HG02981 (cell line): ENCODE results near the gene FNDC3B.

Experiments
- ATAC-seq: cut with Tn5 transposase; IDR thresholded peaks from one replicate; pipeline ENCODE4 v1.9.1; 2021; ENCODE audit warnings: mild to moderate bottlenecking, moderate library complexity; ENCODE audit not compliant: unreplicated experiment

Gene FNDC3B

DNA sequence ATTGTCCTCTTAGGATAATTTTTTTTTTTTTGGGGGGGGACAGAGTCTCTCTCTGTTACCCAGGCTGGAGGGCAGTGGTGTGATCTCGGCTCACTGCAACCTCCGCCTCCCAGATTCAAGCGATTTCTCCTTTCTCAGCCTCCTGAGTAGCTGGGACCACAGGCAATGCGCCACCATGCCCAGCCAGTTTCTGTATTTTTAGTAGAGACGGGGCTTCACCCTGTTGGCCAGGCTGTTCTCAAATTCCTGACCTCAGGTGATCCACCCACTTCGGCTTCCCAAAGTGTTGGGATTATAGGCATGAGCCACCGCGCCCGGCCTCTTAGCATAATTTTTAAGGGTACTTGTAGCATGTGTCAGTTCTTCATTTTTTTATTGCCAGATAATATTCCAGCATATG is 122.6 kb downstream of the FNDC3B start:
- ATAC-seq, result no peak

- no peak for ATAC-seq
These were observed 123.9 kb downstream of the FNDC3B start for GRCh38 chr3:172163320-172163719.

DNA sequence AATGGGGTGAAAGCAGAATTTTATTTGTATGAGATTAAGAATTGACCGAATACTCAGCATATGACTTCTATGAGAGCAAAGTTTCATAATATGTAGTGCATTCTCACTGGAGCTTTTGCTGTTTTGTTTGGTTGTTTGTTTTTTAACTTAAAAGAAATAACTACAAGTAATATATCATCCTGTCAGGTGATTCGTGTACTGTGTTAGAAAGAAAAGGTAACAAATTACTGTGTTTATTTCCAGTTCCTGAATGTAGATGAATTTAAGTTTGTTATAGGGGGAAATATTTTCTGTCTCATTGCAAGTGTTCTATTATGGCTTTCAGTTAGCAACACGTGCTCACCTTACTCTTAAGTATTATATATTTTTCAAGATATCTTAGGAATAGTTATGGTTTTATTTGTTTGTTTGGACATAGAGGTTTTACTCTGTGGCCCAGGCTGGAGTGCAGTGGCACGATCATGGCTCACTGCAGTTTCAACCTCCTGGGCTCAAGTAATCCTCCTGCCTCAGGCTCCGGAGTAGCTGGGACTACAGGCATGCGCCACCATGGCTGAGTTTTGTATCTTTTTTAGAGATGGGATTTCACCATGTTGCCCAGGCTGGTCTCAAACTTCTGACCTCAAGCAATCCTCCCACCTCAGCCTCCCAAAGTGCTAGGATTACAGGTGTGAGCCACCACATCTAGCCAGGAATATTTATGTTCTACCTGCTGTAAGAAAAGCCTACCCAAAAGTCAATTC is 125.4 kb downstream of the FNDC3B start:
- ATAC-seq, result no peak

DNA sequence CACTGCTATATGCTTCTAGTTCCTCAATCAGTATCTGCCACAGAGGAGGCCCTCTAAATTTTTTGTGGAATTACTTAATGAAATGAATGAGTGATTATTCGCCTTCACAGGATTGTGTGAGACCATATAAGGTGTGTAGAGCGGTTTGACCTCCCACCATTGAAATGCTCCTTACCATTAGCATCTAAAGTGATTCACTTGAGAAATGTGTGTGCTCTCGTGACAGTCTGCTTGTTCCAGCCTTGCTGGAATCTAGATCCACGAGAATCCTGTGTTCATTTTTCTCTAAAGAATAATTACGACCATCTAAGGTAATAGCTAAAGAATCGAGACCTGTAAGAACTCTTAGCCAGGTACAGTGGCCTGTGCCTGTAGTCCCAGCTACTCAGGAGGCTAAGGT is 126.9 kb downstream of the FNDC3B start:
- ATAC-seq, result no peak

- ATAC-seq, result no peak
These were observed 127.5 kb downstream of the FNDC3B start for GRCh38 chr3:172166890-172167289.

DNA sequence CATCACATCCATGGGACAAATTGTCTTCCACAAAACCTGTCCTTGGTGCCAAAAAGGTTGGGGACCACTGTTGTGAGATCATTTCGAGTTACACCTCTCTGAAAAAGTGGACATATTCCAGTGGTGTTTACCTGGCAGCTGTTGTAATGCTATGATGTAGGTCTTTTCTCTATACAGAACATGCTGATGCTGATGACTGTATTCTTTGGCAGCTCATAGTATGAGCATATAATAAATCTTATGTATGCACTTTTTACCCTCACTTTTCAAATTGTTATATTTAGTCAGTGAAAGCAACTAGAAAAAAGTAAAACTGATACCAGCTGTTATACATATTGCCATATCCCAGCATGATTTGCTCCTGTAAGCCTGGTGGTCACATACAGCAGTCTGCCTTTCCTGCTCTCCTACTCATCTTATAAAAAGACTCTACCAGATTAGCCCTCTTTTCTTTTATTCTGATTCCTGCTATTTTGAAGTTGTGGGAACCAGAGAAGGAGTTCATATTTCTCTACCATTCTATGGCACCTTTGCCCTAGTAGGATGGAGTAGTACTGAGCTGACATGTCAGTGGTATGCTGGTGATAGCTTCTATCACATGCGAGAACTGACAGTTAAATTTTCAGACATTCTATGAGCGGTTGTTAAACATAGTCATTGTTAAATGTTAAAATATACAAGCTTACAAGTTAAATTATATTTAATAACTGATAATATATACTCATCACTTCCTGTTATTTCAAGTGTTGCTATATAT is 128.7 kb downstream of the FNDC3B start:
- no peak for ATAC-seq

DNA sequence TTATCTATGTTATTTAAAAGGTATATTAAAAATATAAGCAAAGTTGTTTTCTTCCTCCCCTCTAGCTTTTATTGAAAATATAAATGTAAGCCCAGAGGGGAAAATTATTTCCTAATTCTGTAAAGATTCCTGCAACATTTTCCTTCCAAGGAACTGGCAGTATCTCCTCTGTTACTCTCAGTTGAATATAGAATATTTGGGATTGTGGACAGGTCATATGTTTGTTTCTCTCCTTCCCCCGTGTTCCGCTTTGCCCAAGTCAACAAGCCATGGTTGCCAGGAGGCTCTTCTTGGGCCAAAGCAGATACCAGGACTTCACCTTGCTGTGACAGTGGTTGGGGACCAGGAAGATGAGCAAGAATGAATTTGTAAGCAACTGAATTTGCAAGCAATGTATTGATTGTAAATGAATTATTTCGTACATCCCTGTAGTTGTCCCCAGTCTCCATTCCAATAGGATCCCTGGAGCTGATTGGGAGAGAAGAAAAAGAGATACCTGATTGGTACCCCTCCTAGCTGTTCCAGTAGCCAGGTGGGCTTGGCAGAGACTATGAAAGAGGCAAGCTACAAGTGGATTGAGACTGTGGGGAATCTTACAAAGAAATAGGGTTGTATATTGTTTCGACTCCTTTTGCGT is 130.8 kb downstream of the FNDC3B start:
- ATAC-seq, result no peak

GRCh38 chr3:172170841-172171240 is 131.5 kb downstream of the FNDC3B start:
- ATAC-seq, result no peak

DNA sequence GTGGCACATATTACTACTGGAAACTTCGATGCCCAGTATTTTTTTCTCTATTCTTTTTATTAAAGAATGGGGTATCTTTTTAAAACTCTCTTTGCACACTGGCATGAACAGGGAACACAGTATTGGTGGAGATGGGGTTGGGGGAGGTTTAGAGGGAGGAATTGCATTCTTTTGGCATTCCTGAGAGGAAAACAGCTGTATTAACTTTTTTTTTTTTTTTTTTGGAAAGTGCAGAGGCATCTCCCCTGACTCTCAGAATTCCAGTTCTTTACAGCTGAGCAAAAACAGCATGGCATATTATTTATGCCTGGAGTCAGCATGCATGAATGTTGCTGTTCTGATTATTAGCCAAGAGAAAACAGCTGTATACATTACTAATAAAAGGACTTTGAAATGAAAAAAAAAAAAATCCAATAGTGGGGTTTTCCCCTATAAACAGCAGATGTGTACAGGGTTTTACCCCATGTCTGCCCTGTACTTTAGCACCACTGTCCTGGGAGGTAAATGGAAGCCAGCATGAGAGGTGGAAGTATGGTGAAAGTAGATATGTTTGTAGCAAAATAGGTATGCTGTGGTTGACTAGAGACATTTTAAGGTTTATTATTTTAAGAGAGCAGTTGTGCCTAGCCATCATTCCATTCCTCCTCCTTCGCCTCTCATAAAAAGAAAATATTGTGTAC is 132.2 kb downstream of the FNDC3B start:
- no peak for ATAC-seq

DNA sequence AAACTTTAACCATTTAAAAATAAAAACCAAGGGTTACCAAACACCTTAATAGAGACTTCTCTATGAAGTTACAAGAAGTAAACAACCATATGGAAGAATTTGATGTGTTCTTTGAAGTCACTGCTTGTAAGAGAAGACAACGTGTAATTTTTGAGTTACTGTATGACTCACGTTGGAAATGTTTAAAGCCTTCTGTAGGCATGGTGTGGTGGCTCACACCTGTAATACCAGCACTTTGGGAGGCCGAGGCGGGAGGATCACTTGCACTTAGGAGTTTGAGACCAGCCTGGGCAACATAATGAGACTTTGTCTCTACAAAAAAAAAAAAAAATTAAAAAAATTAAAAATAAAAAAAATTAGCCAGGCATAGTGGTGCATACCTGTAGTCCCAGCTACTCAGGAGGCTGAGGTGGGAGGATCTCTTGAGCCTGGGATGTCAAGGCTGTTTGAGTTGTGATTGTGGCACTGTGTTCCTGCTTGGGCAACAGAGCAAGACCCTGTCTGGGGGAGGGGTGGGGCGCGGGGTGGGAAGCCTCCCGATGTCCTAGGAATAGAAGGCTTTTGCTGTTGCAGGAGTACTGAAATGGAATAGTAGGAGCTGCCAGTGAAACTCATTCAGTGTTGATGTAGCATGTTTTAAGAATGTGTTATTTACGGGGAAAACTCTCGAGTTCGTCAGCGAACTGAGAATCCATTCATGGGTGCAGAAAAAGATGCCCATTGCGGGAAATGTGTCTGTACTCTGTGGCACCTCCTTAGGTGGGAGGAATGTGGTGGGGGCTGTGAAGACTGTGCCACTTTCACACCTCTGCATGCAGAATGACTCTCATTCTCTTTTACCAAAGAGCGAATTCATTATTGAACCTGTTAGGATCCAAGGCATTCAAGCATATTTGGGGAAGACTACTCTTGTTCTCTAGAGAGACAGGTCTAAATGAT is 134.2 kb downstream of the FNDC3B start:
- ATAC-seq, result no peak

GRCh38 chr3:172174513-172175253 is 135.3 kb downstream of the FNDC3B start:
- ATAC-seq, result no peak

- ATAC-seq, result no peak
These were observed 135.8 kb downstream of the FNDC3B start for GRCh38 chr3:172175254-172175599.

GRCh38 chr3:172176061-172176770 is 136.8 kb downstream of the FNDC3B start:
- ATAC-seq, result no peak

- no peak for ATAC-seq
These were observed 137.7 kb downstream of the FNDC3B start for GRCh38 chr3:172177046-172177445.

DNA sequence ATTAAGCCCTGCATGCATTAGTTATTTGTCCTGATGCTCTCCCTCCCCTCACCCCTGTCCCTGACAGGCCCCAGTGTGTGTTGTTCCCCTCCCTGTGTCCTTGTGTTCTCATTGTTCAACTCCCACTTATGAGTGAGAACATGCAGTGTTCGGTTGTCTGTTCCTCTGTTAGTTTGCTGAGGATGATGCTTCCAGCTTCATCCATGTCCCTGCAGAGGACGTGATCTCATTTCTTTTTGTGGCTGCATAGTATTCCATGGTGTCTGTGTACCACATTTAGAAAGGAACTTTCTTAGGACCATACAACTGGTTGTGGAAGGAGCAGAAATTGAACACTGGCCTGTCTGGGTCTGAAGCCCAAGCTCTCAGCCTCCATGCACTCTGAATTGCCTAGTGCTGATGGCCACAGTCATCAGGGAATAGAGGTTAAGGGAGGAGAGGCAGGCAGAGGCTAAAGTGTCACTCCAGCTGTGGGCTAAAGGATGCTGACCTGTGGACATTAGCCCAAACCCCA is 138.5 kb downstream of the FNDC3B start:
- no peak for ATAC-seq

GRCh38 chr3:172179680-172180399 is 140.5 kb downstream of the FNDC3B start:
- ATAC-seq, result peak; percentile 60

GRCh38 chr3:172180473-172180872 is 141.1 kb downstream of the FNDC3B start:
- ATAC-seq, result no peak

DNA sequence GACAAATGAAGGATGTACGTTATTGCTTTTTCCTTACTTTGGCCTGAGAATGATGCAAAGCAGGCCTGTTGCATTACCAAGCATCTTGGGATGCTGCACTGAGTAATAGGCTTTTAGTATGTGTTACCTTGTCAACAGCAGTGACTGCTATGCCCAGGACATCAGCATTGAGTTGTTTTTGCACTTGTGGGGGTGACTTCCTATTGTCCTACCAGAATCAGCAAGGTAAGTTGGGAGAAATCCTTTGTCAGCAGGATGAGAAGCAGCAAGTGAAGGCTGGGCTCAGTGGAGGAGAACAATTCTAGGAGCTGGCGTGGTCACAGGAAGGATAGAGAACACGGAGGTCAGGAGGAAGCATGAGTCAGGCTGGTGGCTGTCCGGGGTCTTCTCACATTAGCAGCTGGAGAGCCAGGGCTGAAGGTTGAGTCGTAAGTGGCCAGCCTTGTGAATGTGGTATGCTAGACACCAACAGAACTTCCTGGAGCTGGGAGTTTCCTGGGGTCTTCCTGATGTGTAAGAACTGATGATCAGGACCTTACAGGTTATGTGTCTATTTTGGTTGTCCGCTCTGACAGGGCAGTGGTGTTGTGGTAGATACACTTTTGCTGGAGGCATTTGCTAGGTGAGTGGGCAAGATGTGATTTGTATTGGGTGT is 142.7 kb downstream of the FNDC3B start:
- ATAC-seq, result no peak
